NCI-H1092 treated with DMSO at 0.1 percent for 48 hours (cell line): ENCODE measurements around the gene CBX8.
A peak's percentile ranks its signal among the peaks of the same experiment; 100 is the strongest.

Source experiments
- DNase-seq: peaks from one replicate; lab custom pipeline; 2025; lab: John Stamatoyannopoulos, UW

The CBX8 gene

DNA sequence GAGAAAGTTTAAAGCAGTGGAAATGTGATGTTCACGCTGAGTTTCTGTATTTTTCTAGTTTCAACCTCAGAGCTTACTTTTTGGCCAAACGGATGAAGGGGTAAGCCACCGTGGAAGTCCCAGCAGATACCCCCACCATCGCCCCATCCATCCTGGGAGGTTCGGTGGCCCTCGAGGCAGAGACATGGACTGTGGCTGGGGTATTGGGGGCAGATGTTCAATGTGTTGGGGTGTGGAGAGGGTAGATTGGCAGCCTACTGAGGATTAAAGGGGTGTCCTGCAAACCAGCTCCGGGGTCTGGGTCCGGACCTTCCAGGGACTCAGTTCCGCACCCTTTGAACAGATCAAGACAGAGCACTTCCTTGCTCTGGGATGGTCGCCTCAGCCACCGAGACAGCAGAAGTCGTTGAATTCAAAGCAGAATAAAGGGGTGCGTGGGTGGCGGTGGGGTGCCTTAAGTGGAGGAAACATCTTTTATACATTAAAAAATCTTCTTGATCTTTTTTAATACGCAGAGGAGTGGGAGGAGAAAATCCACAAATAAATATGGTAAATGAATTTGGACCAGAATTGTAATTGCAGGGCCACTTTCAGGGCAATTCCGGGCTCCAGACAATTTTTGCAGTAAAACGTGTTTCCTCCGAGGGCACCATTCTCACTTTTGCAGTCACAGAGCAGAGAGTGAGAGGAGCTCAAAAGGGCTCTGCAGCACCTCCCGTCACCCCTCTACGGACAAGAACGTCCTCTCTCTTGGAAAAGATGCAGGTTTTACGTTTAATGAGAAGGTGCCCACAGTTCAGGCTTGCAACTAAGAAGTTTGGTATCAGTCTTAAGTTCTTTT lies 8.2 kb upstream of the CBX8 start:
- DNase-seq = no peak

- DNase-seq = peak; percentile 37
Measured at GRCh38 chr17:79803997-79804855, 7.3 kb upstream of the CBX8 start.

- DNase-seq = no peak
Measured at GRCh38 chr17:79803421-79803996, 6.6 kb upstream of the CBX8 start.

GRCh38 chr17:79802736-79803420 lies 6.0 kb upstream of the CBX8 start:
- no peak for DNase-seq

DNA sequence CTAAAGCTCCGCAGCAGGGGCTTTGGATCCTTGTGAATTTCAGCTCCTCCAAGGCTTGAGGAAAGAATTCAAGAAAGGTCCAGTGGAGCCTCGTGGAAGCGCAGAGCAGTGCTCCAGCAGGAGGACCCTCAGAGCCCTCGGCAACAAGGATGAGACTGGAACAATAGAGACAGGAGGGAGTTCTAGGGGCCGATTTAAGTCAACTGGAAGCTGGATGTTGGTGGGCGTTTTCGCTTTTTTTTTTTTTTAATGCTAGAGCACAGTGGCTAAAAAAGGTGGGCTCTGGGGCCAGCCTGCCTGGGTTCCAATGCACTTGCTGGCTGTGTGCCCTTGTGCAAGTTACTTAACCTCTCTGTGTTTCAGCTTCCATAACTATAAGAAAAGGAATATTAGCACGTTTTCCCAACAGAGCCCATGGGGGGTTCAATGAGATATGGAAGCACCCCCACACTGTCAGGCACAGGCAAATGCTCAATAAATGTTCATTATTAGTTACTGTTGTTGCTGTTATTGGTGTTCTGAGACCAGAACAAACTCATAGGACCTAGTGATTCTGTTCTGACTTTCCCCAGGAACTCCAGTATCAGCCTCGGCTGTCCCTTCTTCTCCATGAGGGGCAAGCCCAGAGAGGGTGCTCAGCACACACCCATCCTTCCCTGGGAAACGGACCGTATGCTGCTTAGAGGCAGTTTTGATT lies 5.3 kb upstream of the CBX8 start:
- DNase-seq = no peak

DNA sequence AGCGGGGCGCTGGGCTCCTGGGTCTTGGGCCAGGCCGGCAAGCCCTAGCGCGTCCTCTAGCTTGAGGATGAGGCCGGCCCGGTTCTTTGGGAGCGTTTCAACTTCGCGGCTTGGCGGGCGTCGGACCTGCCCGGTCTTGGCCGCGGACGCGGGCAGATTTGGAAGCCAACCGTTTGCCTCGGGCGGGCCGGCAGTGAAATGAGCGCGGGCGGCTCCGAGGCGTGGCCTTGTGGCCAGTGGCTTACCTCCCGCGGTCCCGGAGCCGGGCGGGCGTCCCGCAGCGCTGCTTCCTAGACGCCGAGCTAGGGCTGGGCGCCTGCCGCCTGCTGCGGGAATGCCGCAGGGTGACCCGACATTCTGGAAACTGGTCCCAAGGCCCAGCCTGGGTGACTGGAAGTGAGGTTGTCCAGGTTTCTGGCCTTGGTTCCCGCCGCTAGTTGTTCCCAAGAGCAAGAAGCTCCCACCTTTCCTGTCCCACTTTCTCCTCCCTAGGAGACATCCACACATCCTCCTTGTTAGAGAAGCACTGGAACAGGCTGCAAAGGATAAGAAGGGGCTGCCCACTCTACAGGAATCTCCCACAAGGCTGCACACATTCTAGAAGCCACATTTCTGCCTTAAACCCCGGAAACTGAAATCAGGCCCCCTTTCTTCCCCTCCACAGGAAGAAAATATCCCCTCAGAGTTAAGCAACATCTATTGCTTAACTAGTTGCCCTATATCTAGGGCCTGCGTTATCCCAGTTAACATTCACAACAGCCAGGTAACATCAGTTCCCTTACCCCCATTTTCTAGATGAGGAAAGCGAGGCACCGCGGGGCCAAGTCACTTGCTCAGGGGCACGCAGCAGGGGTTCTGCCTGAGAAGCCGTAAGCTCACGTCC lies 4.5 kb upstream of the CBX8 start:
- no peak for DNase-seq

DNA sequence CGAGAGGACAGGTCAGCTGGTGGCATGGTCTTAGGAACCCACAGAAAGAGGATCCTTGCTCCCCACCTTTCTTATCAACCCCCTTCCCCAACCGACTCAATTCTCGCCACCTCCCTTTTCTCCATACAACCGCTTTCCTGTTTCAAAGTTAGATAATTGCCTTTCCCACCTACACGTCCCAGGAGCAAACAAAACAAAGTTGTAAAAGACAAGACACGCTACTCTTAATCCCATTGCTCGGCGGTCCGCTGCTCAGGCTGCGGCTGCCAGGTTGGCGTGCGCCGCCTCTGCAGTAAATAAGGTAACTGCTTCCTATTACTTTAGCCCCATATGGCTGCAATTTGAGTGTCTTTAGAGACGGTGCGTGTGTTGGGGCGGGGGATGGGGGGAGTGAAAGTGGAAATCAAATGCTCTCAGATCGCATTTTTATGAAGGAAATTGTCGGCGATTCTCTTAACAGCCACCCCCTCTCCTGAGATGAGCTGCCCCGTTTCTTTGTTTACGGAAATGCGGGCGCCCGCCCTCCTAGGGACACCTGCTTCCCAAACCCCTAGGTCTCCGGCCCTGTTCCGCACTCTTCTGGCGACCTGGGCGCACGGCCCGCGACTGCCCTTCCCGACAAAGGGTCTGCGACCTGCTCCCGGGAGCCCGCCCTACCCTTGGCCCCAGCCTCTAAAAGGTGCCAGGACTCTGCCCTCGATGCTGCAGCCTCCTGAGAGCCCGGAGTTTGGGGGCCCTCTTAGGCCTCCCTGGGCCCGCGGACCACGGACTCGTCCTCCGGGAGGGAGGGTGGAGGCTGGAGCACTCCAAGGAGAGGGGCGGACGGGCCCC lies 3.7 kb upstream of the CBX8 start:
- DNase-seq = peak; percentile 44

- DNase-seq = no peak
Measured at GRCh38 chr17:79799538-79800324, 2.9 kb upstream of the CBX8 start.

DNA sequence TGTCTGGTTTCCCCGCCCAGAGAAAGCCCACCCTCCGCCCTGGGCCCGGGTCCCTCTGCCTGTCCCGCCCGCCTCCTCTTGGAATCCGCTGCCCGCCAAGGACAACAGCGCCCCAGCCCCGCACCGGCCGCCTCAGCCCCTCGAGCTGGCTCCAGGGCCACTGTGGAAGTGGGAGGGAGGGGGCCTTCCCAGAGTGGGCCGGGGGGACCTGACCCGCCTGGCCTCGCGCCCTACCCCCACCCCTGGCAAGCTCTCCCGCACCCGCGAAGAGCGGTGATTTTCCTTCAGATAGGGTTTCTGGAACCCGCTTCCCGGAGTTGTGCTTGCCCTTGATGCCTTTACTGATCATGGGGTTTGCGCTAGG lies 2.3 kb upstream of the CBX8 start:
- no peak for DNase-seq

DNA sequence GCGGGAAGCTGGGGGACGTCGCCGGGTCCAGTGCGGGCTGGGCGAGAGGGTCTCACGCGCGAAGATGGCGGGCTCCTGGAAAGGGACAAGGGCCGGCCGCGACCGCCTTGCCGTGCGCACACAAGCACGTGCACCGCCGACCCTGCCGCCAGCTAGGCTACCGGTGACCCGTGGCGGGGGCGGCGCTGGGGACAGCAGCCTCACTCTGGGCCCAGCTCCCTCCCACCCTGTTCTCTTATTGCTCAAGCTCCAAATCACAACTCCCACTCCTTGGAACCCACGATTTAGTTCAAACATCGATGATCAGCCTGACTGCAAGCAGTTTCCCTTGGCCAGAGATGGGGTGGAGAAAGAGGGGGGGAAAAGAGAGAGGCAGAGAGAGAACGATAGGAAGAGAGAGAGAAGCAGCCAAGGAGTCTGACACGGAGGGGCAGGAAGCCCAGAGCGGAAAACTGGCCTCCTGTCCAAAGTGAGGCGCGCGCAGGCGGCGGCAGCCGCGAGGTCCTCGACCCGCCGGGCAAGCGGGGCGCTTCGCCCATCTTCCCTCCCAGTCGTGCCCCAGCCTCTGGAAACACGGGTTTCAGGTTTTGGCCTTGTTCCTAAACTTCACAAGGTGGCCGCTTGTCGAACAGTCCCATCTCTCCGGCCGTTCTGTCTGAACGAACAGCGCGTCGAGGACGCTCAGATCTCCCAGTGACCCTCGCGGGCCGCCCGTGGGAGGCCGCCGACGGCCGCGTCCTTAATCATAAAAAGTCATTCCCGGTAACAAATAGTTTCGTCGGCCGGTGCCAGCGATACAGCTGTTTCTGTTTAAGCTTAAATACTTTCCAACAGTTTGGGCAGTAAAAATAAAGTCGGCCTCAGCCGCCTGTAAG lies 1.7 kb upstream of the CBX8 start:
- DNase-seq = peak; percentile 35

GRCh38 chr17:79797492-79798298 lies 818 bp upstream of the CBX8 start:
- peak; percentile 73 for DNase-seq

GRCh38 chr17:79796444-79796762 lies 474 bp downstream of the CBX8 start:
- DNase-seq = no peak

GRCh38 chr17:79795795-79796443 lies 958 bp downstream of the CBX8 start:
- no peak for DNase-seq

DNA sequence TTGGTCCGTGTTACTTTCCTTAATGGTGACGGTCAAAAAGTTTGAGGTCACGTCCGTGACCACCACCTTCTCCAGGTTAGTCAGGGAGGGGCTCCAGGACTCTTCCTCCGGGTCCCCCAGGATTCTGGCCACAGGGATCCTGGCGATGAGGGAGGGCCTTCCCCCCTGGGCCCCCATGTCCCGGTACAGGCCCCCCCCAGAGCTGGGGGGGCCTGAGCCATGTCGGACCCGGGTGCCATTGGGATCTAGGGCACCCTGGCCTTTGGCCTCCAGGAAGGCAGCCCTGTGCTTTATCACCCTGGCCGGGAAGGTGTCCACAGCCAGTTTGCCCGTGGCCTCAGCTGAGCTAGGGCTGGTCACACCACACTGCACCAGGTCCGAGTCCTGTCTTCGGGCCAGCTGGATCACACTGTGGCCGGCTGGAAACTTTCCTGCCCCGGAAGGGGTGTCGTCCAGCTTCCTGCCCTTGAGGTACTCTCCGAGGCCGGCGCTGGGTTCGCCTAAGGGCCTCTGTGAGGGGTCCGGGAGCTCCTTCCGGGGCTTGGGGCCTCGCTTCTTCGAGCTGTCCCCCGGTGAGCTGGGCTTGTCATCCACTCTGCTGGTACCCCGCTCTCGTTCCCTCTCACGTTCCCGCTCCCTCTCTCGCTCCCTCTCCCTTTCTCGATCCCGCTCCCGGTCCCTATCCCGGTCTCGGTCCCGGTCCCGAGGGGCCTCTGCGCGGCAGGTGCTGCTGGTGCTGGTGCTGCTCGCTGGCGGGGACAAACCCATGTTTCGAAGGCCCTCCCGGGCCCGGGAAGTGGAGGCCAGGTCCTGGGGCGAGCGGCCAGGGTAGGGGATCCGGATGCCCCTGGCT lies 2.0 kb downstream of the CBX8 start:
- DNase-seq = no peak

GRCh38 chr17:79793924-79794304 lies 3.0 kb downstream of the CBX8 start:
- no peak for DNase-seq
